ENCODE measurements around the gene MICAL2.

- TF ChIP-seq CTCF (IDR thresholded peaks at IDR 0.05), result no peak
- TF ChIP-seq ZFX (IDR thresholded peaks at IDR 0.05; ENCODE audit: borderline replicate concordance), result no peak
These were observed 109.4 kb downstream of the MICAL2 start for GRCh38 chr11:12219757-12220156.

Measured in 22Rv1 (cell line).